GM19468 (cell line): ENCODE results near the gene HMGN1.
"Not testable (repeated sequence)": the region's sequence is repeated elsewhere in the genome, so short reads cannot be mapped to it uniquely, and the experiment has no call there.

ENCODE experiments used
- ATAC-seq: cut with Tn5 transposase; IDR thresholded peaks from one replicate; pipeline ENCODE4 v1.9.1; 2021; ENCODE audit warnings: mild to moderate bottlenecking, moderate library complexity, moderate number of reproducible peaks; ENCODE audit not compliant: unreplicated experiment; ENCODE audit errors: extremely low read depth

HMGN1 gene, protein sequence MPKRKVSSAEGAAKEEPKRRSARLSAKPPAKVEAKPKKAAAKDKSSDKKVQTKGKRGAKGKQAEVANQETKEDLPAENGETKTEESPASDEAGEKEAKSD

DNA sequence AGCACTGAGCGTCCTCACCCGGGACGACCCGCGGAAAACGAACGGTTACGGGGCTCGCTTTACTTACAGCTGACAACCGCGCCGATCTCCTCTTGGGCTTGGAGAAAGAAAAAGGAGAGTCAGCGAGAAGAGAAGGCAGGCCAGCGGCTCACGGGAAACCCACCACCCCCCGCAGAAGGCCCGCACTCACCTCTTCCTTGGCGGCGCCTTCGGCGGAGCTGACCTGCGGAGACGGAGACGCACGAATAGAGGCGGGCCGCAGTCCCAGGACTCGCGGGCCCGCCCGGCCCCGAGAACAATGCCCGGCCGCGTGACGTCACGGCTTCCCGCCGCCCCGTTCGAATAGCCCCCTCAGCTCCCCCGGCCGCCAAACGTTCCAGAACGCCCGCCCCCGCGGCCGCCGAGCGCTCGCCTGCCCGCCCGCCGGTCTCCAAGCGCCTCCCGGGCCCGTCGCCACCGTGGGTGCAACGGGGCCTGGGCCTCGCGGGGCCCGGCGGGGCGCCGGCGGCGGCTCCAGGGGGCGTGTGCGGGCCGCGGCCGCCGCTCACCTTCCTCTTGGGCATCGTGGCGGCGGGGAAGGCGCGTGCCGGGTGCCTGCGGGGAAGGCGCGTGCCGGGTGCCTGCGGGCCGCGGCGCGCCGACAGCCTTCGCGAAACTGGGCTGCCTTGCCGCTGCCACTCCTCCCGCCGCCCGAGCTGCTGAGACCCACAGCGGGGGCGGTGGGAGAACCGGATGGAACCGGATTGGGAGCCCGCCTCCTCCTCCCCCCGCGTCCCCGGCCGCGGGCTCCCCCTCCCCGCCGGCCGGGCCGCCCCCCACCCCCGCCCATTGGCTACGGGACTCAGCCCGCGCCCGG lies at the start of gene HMGN1:
HMGN1 (minus strand) TSS at position 734 of the 856 bp plus-strand sequence; CDS start at position 563, 171 bp downstream.
- peak; percentile 10 for ATAC-seq

DNA sequence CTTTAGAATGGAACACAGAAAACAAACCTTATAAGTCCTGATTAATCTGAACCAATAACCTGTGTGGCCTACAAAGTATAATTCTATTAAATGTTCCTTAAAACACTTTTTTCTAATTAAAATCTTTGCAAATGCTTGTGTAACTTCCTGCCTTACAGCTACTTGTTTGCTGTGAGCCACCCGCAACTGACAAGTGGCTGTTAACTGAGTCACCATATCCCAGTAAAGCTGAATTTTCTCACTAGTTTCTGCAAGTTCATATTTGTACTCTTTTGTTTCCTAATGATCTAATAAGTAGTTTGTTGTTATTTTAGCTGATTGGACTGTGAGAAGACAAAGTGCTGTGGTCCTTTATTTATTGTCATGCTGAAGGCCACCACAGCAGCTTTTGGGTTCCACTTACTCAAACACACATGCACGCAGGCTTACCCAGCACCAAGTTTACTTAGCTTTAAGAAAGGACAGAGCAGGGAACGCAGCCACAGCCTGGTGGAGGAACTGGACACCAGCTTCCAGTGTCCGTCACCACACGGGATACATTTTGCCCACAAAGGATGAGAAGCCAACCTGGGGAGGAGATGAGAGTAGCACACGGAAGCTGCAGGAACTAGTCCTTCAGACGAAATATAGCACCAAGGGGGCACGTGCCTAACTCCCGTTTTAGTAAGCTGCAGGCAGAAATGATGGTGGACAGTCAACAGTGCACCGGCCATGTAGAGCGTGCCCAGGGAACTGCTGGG lies 48.9 kb upstream of the HMGN1 start:
- ATAC-seq, result no peak

DNA sequence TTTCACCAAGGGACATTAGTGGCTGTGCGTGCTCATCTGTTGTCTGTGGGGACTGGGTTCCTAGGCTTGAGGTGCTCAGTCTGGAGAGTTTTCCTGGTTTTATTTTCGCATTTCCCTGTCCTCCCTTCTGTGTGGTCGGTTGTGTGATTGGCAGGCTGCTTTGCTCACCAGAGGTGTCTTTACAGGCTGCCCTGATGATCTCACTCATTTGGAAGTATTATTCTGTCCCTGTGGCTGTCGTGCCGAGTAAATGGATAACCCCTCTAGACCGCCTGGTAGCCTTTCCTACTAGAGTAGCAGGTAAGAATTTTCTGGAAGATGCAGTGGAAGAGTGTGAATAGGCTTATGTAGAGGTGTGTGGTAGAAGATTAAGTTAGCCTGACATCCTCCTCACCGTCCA lies 44.1 kb upstream of the HMGN1 start:
- ATAC-seq, result no peak

DNA sequence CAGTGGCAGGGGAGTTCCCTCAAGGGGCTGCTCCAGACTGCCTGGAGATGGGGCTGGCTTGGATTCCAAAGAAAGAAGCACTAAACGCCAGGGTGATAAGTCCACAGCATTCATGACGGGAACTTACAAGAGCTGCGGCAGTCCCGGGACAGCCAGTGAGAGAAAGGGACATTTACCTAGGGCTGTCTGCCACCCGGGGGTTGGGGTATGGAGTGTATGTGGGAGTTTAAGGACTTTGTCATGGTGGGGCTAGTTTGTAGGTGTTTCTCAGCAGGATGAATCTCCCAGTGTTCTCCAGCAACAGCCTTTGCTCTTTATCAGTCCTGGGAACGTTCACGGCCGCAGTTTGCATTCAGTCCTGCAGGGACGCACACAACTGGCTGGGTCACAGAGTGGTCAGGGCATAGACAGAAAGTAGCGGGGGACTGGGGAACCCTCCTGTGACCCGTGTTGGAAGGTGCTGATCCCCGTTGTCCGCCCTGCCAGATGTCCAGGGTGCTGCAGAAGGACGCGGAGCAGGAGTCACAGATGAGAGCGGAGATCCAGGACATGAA lies 41.4 kb upstream of the HMGN1 start:
- no peak for ATAC-seq

DNA sequence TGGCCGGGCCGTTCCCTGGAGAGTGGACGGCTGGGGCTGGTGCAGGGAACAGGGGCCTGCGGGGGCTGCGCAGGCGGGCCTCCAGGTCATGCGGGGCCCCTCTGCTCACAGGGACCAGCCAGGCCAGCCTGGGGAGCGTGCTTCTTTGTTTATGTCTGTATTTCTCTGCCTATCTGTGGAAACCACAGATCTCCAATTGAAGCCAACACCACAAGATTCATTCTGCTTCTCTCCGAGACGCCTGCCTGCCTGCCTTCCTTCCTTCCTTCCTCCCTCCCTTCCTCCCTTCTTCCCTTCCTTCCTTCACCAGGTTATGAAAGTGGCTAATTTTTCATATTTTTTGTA lies 39.9 kb upstream of the HMGN1 start:
- no peak for ATAC-seq

DNA sequence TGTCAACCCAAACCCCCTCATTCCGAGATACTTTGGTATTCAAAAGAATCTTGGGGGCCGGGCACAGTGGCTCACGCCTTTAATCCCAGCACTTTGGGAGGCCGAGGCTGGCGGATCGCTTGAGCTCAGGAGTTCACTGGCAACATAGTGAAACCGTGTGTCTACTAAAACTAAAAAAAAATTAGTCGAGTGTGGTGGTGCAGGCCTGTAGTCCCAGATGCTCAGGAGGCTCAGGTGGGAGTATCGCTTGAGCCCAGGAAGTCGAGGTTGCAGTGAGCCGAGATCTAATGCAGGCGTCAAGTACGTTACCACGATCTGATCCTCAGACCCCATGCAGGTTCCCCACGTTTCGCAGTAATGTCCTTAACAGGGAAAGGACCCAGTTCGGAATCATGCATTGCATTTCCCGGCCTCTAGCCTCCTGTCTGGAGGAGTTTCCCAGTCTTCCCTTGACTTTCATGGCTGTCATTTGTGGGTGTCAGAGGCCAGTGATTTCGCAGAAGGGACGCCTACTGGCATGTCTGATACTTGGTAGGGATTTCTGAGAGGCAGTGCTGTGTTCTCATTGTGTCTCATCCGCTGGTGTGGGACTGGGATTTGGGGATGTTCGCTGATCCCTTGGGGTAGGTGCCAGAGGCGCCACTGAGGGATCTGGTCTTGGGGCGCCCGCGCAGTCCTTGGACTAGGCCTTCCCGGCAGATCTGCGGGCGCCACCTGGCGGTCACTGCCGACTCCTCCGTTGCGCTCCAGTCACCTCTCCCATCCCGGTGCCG lies 39.3 kb upstream of the HMGN1 start:
- ATAC-seq, result no peak

DNA sequence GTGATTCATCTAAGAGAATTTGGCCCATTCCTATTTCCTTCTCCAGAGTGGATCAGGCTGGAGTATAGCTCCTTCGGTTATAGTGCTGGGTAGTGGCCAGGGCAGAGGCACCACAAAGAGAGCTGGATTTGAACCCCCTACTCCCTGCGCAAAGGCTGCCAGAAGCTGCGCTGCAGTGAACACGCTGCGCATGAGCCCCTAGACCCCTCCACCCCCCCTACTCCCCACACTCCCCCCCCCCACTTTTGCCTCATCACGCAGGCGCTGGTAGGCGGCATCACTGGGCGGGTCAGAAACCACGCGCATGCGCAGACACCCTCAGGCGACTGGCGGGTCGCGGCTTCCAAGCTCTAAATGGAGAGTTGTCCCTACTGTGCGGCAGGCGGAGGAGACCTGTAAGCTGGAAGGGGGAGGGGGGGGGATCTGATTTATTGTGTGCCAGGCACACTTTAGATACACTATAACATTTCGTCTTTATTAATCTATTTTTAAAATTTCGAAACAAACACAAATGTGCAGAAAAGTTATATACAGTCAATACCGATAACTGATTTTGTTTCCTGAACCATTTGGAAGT lies 38.7 kb upstream of the HMGN1 start:
- ATAC-seq, result no peak

DNA sequence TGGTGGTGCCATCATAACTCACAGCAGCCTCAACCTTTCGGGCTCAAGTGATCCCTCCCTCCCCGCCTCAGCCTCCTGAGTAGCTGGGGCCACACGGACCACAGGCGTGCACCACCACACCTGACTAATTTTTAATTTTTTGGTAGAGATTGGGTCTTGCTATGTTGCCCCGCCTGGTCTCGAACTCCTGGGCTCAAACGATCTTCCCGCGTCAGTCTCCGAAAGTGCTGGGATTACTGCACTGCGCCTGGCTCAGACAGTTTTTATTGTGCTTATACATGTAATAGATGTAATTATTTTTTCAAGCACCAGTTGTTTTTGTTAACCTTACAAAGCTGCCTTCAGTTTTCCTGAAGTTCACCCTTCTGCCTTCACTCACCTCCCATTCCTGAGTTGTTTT lies 38.0 kb upstream of the HMGN1 start:
- ATAC-seq, result no peak

DNA sequence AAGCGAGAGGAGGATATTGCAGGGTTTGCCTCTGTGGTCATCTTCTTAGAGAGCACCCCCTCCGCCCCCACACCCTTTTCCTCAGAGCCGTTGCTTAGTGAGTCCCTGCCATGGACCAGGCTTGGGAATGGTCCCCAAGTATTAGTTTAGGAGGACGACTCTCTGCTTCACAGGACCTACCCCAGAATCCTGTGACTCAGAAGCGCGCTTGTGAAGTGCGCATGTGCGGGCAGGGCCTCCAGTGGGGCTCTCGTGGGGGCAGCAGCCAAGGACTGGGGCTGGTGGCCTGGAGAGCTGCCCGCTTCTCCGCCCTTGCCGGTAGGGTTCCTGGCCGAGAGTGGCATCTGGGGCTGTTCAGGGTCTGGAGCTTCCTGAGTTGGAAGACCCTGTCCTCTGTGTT lies 37.3 kb upstream of the HMGN1 start:
- no peak for ATAC-seq

DNA sequence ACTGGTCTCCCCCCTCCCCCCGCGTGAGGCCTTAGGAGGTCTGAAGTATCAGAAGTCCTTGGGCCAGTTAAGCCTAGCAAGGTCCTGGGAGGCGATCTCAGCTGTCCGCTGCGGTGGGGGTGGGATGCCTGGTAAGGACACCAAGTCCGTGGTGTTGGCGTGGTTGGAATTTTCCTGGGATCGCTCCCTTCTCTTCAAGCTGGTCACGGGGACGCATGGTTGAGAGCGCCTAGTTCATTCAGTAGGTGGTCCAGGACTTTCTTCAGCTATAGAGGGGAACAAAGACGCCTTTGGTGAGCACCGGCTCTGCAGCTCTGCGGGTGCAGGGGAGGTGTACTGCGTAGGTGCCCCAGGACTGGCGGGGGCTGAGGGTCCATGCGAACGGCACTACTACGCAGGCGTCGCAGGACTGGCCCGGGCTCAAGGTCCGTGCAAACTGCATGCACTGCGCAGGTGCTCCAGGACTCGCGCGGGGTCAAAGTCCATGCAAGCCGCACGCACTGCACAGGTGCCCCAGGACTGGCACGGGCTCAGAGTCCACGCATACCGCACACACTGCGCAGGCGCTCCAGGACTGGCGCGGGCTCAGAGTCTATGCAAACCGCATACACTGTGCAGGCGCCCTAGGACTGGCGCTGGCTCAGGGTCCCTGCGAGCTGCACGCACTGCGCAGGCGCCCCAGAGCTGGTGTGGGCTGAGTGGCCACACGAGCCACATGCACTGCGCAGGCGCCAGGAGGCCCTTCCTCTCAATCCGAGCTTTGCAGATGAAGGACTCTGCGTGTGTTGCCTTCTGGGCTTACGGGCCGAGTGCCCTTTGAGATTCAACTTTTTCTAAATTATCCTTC lies 36.6 kb upstream of the HMGN1 start:
- peak; percentile 38 for ATAC-seq

DNA sequence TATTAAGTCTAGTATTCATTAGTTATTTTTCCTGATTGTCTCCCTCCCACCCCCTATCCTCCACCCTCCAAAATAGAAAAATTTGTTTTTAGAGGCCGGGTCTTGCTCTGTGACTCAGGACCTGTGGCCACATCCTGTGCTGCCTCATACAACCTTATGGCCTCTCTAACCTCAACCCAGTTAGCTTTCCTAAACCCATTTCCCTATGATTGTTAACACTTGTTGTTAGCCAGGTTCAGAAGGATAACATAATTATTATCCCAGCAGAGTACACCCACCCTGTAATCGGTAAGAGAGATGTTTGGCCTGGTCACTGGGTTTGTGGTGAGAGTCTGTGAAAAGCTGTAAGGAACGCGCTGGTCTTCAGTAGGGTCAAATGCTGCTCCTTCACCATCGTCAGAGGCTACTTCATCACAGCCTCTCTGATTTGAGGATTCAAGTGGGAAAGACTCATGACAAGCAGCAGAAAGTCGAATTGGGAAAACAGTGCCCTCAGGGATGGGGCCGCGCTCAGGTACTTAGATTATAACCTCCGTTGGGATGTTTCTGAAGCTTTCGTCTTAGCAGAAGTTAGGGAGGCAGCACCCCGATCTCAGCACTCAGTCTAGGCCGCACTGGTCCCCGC lies 35.9 kb upstream of the HMGN1 start:
- ATAC-seq, result no peak

DNA sequence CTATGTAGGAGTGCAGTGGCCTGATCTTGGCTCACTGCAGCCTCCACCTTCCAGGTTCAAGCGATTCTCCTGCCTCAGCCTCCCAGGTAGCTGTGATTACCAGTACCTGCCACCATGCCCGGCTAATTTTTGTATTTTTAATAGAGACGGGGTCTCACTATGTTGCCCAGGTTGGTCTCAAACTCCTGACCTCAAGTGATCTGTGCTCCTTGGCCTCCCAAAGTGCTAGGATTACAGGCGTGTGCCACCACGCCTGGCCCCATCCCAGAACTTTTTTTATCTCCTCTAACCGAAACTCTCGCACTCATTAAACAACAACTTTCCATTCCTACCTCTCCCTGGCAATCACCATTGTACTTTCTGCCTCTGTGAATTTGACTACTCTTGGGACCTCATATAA lies 33.2 kb upstream of the HMGN1 start:
- not testable (repeated sequence) for ATAC-seq

DNA sequence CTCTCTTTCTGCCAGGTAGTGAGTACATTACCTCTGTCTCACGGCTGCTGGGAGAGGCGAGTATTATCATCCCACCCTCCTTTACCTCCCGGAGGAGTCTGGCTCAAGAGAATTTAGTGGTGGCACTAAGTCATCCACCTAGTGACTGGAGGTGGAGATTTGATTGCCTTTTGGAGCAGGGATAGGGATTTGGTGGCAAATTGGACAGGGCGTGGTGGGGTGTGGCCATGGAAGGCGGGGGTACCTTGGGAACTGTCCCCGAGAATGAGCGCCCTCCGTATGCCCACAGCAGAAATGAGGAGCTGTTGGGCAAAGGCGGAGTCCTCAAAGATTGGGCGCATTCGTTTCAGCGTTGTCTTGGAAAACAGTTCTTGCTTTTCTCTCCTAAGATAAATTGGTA lies 32.1 kb upstream of the HMGN1 start:
- ATAC-seq, result no peak

DNA sequence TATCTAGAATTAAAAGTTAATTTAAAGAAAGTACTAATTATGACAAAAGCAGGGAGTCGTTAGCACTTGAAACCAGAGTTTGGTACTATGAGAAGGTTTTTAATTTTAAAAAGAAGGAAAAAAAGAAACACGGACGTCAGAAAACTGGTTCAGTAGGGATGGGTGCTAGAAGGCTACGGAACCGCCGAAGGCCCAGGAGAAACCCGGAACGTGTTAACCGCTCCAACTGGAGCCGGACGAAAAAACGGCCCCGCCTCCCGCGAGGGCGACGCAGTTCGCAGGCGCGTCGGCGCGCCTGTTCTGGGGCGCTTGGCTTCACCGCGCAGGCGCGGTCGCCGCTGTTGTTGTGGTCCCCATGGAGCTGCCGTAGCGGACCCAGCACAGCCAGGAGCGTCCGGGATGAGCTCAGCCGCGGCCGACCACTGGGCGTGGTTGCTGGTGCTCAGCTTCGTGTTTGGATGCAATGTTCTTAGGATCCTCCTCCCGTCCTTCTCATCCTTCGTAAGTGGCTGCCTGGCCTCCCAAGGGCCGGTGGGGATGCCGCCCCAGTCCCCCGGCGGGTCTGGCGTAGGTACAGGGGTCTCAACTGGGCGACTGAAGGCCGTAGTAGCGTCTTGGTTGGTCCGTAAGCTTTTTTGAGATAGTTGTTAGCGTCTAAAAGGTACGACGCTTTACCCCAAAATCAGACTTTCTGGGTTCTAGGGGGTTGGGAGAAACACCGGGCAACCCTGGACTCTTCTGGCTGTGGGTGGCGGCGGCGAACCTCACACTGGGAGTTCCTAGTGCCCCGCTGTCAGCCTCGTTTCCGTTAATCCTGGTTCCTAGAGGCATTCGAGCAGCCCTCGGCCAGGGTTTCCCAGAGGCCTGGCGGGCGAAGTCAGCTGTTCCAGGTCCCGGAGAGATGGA lies 31.4 kb upstream of the HMGN1 start:
- ATAC-seq, result peak; percentile 92

DNA sequence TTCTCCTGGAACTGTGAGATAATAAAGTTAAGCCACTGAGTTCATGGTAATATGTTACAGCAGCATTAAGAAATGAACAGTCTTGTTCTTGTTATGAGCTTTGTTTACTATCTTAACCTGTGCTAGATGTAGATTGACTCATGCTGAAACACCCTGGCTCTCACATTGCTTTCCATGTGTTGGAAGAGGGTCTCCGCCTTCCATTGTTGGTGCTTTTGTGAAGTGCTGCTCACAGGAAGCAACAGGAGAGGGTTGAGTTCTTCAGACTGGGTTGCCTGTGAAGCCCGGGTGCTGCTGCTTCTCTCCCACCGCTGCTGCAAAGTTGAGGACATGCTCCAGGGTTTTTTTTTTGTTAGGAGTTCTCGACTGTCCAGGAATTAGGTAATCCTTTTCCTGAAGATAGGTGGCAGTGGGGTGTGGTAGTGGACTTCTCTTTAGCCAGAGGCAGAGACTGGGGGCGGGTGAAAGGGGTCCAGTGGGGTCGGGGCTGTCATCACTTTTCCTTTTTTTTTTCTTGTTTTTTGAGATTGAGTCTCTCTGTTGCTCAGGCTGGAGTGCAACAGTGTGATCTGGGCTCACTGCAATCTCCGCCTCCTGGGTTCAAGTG lies 28.7 kb upstream of the HMGN1 start:
- no peak for ATAC-seq

DNA sequence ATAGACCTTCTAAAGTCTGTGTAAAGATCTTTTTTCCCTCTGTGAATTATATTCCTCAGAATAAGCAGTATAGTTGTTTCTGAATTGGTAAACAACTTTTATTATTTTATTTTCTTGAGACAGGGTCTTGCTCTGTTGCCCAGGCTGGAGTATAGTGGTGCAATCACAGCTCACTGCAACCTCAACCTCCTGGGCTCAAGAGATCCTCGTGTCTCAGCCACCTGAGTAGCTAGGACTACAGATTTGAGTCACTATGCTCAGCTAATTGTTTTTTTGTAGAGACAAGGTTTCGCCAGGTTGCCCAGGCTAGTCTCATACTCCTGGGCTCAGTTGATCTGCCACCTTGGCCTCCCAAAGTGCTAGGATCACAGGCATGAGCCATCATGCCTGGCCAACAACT lies 26.6 kb upstream of the HMGN1 start:
- no peak for ATAC-seq

DNA sequence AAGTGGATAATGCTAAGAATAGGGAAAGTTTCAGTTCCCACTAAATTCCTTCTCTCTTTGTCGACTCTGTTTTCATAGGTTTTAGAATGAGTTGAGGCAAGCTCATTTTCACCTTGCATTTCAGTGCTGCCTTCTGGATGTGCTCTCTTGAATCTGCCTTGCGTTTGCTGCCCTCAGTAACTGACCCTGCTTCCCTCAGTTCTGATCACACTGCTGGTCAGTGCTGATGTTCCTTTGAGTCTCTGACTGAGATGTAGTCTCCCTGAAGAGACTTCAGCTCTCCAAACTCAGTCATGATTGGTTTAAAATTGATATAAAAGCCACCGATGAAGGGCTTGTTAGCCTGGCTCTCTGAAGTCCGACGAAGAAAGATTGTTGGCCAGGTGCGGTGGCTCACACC lies 25.2 kb upstream of the HMGN1 start:
- no peak for ATAC-seq
